Stimulated activated CD4-positive, alpha-beta T cell treated with anti-CD3 and anti-CD28 coated beads, Interleukin-15, amount 100 ng/mL, for 48 hours (primary cell): ENCODE data around the gene SPIN3.
"Not testable (repeated sequence)": the region's sequence is repeated elsewhere in the genome, so short reads cannot be mapped to it uniquely, and the experiment has no call there.

Experiments used
- DNase-seq, 2 donors: peaks; one replicate each; pipeline ENCODE4 v3.0.0-alpha.2; 2020; ENCODE audit warnings: low read depth in 2 of 2

The SPIN3 gene

DNA sequence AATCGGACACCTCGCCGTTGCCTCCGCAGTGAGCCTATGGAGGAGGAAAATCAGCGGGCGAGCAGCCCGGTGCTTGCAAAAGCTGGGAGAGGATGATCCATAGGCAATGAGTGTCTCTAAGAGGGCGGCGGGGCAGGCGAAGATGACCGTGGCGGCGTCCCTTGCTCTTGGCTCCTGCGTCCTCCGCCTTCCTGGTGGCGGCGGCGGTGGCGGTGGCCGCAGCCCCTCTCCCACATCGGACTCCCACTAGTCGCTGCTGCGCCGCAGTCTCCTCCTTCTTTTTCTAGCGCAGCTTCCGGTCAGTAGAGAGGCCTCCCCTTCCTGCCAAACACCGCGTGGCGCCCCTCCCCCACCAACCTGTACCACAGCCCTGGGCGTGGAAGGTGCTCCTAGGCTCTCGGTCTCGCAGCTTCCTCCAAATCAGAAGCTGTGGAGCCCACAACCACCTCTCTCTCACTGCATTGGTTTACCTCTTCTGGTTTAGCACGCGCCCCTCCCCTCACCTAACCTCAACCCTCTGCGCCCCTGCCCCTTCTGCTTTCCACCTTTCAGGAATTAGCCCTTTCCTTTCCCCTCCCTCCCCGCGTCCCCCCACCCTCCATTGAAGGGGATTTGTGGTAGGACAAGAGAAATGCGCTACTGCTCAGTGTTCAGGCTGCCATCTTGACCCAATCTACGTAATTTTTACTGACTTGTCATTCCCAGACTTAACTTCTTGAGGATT is at the start of gene SPIN3:
TSS of gene SPIN3 (minus strand) at position 271 of the 724 bp plus-strand sequence. CDS start 594 bp downstream, outside the sequence.
- DNase-seq, result peak; percentile 46 to 51

DNA sequence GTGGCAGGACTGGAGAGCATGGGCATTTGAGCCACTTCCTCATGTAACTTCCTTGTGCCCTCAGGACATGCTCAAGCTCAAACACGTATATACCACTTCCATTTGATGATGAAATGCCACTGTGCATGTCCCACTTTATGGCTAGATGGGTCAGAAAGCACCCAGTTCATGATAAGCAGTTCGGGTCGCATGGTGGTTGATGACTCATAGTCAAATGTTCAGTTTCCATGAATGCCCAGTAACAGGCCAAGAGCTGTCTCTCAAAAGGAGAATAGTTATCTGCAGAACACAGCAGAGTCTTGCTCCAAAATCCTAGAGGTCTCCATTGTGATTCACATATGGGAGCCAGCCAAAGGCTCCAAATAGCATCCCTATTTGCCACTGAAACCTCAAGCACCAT is 48.9 kb upstream of the SPIN3 start:
- no peak for DNase-seq

GRCh38 chrX:57037265-57037664 is 41.9 kb upstream of the SPIN3 start:
- not testable (repeated sequence) for DNase-seq

DNA sequence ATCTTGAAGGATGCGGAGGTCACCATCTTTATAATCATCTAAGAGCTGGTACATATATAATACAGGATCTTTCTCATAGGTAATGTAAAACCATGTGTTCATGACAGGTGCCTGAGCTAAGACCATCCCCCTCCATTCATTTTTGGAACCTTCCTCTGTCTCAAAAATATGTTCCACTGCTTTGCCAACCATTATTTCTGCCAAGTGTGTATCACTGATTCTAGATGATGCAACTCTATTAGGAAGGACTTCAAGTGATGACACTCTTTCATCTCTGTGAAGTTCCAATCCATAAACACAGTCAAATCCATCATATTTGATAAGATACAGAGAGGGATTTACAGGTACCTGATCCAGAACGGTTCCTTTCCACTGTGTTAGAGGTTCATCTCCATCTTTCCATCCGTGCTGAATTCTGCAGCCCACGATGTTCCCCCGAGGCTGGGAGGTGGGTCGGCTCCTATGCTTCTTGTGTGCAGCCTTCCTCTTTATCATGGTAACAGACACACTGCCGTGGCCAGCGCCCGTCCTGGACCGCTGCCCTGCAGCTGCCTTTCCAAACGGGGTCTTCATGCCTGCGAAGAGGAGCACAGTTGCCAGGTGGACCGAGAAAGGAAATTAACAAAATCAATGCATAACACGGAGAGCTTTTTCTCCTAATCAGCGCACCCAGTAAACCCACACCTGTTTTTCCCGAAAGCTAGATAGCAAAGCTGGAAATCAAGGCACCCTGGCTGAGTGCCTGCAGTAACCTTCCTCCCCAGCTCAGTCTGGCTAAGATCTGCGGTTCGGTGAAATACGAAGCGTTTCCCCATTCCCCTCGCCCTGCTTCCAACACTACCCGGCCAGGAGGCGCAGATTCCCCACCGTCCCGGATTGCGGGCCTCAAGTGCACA is 718 bp downstream of the SPIN3 start:
- no peak for DNase-seq

DNA sequence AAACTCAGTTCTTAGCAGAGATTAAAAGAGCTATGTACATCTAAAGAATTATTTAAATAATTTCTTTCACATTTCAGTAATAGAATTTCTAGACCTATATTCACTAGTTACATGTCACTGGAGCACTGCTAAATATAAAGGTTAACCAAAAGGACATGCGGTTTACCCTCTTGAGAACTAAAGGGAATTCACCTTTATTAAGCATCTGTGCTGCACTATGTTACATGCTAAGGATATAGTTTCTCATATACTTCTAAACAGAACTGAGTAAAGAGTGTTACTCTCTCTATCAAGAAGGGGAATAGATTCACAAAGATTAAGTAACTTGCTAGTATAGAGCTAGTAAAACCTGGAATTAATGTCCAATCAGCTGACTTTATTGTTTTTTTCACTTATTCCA is 7.6 kb downstream of the SPIN3 start:
- no peak for DNase-seq

- no peak for DNase-seq
Measured at GRCh38 chrX:56986138-56986537, 9.2 kb downstream of the SPIN3 start.

DNA sequence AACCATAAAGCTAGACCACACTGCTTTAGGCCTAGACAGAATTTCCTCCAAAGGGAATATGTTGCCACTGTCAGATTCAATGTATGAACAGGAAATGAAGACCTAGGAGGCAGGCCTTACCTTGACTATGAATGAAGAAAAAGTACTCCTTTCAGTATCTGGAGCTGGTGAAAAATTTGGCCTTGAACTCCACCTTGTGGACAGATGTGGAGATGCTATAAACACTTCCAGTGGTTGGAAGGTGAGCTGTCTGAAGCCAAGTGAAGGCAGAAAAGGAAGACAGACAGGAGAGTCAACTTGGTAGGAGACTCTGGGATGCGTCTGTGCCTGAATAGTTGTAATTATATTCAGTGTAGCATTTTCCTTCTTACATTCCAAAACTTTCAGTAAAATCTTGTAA is 17.2 kb downstream of the SPIN3 start:
- peak in 1 of 2 donors; percentile 17 for DNase-seq

DNA sequence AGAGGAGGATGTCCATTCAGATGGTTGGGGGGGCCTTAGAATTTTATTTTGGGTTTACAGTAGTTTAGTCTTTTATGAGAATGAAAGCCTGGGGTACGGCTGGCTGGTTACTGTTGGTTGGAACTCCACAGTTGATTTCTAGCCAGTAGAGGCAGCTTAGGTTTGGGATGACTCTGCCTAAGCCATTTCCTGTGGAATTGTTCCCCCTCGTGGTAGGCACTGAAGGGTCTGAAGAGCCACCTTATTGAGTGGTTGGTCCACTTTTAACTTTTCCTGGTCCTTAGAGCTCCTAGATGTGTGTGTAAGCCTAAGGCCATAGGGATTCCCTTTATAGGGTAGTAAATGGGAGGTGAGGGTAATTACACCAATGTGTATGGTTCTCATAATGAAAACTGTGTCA is 19.7 kb downstream of the SPIN3 start:
- no peak for DNase-seq

DNA sequence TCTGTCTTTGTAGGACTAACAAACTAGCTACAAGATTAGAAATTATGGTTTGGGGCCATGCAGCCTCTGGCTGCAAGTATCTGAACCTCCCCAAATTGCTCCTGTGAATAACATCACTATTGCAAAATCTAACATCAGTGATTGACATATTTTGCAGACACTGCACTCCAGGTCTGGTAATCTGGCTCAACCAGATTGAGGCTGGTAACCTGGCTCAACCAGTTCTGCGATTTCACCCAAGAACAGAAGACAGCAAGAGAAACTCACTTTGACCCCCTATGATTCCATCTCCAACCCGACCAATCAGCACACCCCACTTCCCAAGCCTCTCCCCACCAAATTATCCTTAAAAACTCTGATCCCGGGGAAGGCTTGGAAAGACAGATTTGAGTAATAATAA is 20.9 kb downstream of the SPIN3 start:
- DNase-seq, result no peak

GRCh38 chrX:56969559-56969958 is 25.8 kb downstream of the SPIN3 start:
- DNase-seq, result no peak

DNA sequence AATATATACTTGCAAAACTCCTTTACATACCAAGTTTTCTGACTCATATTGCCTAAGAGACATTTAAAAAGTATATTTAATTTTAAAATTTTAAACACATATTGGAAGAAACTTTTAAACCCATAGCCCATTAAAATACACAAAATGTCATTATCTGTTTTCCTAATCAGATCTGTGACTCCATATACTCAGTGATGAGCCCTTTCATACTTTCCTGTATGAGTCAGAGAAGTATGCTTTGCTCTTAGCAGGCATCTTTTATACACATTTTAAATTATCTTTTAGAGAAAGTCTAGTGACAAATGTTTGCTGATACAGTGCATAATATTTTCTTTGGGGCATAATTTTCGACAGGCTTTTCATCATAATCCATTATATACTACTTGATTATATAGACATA is 26.4 kb downstream of the SPIN3 start:
- no peak for DNase-seq

- DNase-seq, result no peak
Measured at GRCh38 chrX:56963377-56963776, 32.0 kb downstream of the SPIN3 start.

DNA sequence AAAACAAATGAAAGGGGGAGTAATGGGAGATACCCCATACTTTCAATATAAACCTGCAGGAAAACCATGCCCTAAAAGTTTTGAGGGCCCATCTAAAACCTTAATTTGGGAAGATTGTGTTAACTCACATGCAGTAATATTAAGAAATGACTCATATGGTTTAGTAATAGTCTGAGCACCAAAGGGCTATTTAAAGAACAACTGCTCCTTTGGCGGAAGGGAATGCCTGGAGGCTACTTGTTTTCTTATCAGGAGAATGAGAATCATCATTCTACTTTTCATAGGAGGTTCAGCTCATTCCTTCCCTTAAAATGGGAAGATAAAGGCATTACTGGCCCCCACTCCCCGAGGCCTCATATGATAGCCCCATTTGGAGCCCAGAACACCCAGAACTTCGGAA is 47.6 kb downstream of the SPIN3 start:
- DNase-seq, result no peak

DNA sequence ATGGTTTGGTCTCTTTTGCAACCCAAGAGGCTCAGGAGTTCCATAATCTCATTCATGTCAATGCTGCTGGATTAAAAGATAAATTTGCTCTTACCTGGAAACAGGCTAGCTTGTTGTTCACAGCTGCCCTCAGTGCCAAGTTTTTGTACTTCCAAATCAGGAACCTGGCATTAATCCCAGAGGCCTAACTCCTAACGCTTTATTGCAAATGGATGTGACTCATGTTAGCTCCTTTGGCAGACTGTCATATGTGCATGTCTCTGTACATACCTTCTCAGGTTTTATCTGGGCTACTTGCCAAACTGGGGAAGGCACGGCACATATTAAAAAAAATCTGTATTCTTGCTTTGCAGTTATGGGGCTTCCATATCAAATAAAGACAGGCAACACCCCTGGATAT is 49.1 kb downstream of the SPIN3 start:
- DNase-seq, result not testable (repeated sequence)

- DNase-seq, result not testable (repeated sequence)
Measured at GRCh38 chrX:56945226-56945625, 50.1 kb downstream of the SPIN3 start.

GRCh38 chrX:56943264-56943663 is 52.1 kb downstream of the SPIN3 start:
- DNase-seq, result no peak
